Activated CD8-positive, alpha-beta memory T cell treated with anti-CD3 and anti-CD28 coated beads, Interleukin-2, amount 50 U/mL, for 24 hours (primary cell): ENCODE measurements around the gene ITSN1.

ENCODE experiments used
- DNase-seq: peaks from one replicate; pipeline ENCODE4 v3.0.0-alpha.2; 2020; ENCODE audit errors: extremely low read depth

ITSN1 gene

DNA sequence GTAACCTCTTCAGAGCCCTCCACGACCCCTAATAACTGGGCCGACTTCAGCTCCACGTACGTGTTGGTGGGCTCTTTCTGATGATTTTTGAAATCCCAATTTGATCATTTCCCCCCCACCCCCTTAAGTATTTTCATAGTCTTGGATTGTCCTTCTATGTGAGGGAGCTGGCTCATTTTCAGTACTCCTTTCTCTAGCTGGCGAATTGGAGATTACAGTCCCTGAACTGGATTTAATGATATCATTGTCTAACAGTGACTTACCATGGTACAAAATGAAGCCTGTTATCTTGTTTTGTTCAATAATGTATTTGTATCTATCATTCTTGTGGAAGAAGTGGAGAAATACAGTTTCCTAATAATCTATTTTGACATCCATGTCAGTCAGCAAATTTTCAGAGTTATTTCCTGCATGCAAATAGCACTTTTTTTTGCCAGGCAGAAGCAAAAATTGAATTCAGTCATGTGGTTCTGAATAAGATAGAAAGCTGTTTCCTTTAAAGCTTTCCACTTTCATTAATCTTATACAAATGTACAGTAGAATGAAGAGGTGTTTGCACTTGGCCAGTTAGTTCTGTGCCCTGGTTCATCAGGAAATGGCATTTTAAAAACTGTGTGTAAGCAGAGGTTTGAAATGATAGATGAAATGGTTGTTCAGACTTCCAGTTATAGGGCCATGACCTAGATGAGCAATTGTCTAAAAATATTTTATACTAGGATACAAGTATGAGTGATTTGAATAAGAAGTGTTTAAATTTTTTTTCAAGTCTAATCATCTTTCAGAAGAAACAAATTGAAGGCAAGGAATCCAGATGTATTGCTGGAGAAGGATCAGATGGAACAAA lies 169.1 kb downstream of the ITSN1 start:
- no peak for DNase-seq

DNA sequence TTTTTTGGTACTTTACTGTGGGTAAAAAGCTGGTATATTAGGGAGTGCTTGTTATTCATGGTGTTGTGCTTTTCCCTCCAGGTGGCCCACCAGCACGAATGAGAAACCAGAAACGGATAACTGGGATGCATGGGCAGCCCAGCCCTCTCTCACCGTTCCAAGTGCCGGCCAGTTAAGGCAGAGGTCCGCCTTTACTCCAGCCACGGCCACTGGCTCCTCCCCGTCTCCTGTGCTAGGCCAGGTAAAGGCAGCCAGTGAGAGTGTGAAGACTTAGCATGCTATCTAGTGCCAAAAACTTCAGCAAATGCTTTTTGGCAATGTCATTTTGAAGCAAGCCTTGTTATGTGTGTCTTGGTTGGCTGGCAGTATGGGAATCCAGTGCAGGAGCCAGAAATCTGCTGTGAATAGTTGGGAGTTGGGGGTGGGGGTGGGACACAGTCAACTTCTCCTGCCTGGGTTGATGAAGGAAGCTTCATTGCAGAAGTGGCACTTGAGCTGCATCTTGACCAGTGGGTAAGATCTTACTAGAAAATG lies 171.6 kb downstream of the ITSN1 start:
- no peak for DNase-seq

- no peak for DNase-seq
These were observed 172.9 kb downstream of the ITSN1 start for GRCh38 chr21:33815143-33815707.

GRCh38 chr21:33816174-33816573 lies 173.9 kb downstream of the ITSN1 start:
- no peak for DNase-seq

- DNase-seq: no peak
These were observed 174.8 kb downstream of the ITSN1 start for GRCh38 chr21:33817138-33817537.

GRCh38 chr21:33817663-33818451 lies 175.6 kb downstream of the ITSN1 start:
- DNase-seq: no peak

DNA sequence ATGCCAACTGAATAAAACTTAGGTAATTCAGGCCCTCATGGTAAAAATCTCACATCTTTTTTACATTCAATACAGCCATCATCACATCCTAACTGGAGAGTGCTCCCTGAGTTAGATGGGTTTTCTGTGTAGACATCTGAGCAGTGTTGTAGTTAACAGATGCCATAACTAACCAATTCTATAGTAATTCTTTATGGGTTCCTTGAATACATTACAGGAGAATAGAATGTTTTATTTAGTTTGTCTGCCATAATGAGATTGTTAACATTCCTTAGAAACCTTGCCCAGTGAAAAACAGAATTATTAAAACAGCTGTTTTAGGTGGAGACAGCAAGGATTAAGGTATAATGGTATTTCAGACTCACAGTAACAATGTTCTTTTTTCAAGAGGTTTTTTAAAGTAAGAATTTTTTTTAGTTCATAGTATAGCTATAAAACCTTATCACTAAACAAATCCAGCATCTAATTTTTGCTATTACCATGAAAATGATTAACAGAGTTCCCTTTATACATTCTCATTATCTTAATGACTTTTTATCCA lies 178.0 kb downstream of the ITSN1 start:
- DNase-seq: no peak

DNA sequence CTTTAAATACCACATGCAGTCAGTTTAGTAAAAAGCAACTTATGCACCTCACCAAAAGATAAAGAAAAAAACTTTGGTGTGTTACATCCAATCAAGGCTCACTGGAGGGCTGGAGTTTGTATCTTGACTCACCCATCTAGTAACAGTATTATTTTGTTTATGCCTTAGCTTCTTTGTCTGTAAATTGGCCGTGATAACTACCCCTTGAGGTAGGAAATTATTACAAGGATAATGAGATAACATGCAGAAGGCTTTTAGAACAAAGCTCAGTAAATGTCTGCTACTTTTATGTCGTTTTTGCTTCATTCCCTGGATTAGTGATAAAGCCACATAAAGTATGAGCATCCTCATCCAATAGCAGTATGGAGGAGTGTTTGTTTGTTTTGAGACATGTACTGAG lies 178.5 kb downstream of the ITSN1 start:
- no peak for DNase-seq

GRCh38 chr21:33821503-33822322 lies 179.4 kb downstream of the ITSN1 start:
- no peak for DNase-seq

GRCh38 chr21:33824156-33824941 lies 182.0 kb downstream of the ITSN1 start:
- no peak for DNase-seq

DNA sequence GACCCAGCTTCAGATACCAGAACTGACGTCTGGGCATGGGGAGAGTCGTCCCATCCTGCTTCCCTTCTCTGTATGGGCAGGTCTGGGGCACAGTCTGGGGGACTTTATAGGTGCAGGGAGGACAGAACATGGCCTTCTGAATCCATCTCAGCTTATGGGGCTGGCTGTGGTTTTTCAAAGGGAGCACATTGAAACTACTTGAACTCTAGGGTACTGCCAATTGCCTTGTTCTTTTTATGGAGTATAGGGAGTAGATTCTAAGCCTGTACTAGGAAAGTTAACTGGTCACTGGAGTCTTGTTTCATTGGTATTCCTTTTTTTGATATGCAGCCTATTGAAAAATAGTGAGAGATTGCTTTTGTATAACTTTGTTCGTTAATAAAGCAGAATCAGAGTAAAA lies 183.1 kb downstream of the ITSN1 start:
- DNase-seq: no peak

- no peak for DNase-seq
These were observed 183.6 kb downstream of the ITSN1 start for GRCh38 chr21:33825915-33826314.

DNA sequence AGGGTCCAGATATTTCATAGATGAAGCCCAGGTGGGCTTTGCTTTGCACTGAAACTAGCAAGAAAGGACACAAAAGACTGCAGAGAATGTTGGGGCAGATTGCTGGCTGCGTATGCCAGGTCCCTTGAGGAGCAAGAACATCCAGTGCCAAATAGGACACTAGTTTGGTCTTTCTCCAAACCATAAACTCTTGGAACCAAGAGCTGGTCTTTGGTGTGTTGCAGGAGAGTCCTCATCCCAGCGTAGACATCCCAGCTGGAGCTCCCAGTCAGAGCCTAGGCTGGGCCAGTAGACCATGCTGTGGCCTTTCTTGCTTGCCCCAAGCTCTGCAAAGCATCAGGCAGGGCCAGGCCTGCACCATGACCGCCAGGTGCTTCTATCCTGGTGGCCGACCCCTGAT lies 185.8 kb downstream of the ITSN1 start:
- DNase-seq: no peak

- no peak for DNase-seq
These were observed 186.3 kb downstream of the ITSN1 start for GRCh38 chr21:33828577-33828976.

DNA sequence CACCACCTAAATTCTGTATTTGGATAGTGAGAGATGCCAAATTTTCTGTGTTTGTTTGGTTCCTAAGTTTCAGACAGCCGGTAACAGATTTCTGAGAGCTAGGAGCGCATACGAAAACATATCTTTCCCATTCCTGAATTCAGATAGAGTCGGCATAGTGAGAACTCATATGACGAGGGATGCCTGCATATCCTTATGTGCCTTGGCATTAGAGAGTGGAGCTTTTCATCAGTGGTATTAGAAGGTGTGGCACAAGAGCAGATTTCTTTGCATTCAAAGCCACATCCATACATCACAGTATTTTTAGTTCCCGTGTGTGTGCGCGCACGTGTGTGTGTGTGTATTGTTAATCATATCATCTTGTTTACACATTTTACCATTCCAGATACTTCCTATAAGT lies 187.5 kb downstream of the ITSN1 start:
- no peak for DNase-seq

- no peak for DNase-seq
These were observed 189.8 kb downstream of the ITSN1 start for GRCh38 chr21:33831962-33832659.

GRCh38 chr21:33834801-33835500 lies 192.7 kb downstream of the ITSN1 start:
- DNase-seq: no peak

DNA sequence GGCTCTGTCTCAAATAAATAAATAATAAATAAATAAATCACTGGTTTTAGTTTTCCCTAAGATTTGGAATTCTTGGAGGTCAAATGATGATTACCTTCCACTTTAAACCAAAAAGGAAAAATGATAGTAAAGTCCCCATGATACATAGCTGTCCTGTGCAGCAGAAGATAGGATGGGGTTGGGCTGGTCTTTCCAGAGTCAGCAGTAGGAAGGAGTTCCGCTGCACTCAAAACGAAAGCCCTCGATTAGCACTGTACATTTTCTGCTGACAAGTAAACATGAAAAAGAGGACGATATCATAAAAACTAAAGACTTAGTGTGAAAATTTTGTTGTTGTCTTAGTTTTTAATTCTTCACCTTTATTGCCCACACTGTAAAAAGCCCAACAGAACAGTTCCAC lies 193.6 kb downstream of the ITSN1 start:
- DNase-seq: no peak

- no peak for DNase-seq
These were observed 194.1 kb downstream of the ITSN1 start for GRCh38 chr21:33836408-33836807.
